ENCODE measurements around the gene TMEM208.

The TMEM208 gene

DNA sequence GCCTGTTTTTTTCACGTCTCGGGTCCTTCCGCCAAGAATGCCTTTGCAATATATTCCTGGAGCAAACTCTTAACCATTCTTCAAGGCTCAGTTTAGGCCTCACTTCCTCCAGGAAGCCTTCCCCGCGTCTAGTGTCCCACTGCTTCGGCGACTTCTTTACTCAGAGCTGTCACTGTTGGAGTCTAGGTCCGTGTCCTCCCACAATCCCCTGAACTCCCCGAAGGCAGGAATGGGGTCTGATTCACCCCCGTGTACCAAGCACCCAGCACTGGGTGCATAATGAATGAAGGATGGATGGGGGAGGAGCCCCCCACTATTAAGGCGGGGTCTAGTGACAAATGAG is 43.7 kb upstream of the TMEM208 start:
- no peak for DNase-seq (ENCODE audit: extremely low read depth, low read depth)
- TF ChIP-seq, protein P1, sequence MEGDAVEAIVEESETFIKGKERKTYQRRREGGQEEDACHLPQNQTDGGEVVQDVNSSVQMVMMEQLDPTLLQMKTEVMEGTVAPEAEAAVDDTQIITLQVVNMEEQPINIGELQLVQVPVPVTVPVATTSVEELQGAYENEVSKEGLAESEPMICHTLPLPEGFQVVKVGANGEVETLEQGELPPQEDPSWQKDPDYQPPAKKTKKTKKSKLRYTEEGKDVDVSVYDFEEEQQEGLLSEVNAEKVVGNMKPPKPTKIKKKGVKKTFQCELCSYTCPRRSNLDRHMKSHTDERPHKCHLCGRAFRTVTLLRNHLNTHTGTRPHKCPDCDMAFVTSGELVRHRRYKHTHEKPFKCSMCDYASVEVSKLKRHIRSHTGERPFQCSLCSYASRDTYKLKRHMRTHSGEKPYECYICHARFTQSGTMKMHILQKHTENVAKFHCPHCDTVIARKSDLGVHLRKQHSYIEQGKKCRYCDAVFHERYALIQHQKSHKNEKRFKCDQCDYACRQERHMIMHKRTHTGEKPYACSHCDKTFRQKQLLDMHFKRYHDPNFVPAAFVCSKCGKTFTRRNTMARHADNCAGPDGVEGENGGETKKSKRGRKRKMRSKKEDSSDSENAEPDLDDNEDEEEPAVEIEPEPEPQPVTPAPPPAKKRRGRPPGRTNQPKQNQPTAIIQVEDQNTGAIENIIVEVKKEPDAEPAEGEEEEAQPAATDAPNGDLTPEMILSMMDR (IDR thresholded peaks at IDR 0.05; ENCODE audit: low read depth, low read length): no peak

DNA sequence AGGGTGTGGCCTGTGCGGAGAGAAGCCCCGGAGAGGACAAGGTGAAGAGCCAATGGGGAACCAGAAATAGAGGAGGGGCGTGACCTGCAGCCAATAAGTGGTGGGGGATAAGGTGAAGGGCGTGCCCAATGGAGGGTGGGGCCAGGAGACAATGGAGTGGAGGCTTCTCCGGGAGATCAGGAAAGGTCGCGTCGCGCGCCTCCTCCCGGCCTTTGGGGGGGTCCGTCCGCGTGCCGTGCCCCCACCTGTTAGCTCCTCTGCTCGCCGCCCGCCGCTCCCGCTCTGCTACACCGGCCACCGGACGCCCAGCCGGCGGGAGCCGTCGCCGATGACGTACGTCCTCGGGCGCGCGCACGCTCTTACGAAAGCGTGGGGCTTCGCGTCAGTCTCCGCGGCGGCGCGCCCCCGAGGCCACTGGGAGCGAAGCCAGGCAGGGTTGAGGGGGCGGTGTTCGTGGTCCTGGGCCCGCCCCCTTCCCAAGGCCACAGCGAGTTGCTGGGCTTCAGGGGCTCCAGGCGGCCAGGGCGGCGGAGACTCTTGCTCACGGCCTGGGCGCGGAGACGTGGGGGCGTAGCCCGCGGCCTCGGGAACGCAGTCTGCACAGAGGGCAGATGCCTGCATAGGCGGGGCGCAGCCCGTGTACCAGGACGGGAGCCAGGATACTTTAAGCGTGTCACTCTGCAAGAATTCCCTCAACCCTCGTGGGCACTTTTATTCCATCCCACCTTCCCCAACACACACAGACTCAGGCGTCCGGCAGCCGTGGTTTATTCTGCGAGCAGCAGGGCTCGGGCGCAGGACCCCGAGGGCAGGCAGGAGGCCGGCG is 43.1 kb upstream of the TMEM208 start, which contains the start of gene MATCAP1:
TSS of gene MATCAP1 (minus strand) at position 337 of the 826 bp plus-strand sequence. CDS start 3,353 bp downstream, outside the sequence.
- DNase-seq (ENCODE audit: extremely low read depth, low read depth): peak; percentile 93
- TF ChIP-seq, protein P1 (IDR thresholded peaks at IDR 0.05; ENCODE audit: low read depth, low read length): no peak

DNA sequence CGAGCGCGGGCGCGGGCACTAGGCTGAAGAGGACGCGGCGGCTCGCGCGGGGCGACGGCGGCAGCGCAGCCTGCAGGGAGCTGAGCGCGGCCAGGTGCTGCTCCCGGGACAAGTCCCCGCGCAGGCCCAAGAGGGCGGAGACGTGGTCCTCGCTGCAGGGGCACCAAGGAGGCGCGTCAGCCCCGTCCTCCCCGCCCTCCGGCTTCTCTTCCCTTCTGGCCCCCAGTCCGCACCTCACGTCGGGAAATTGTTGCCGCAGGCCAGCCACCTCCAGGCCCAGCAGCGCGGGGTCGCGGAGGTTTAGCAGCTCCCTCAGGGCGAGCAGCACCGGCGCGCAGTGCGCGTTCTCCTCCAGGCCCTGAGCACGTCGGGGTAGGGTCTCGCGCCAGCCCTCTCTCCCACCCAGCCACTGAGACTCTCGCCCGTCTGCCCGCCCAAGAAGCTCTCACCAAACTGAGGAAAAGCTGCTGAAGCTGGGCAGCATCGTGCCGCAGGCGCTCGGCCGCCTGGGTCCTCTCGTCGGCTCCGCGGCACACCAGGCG is 42.4 kb upstream of the TMEM208 start:
- DNase-seq (ENCODE audit: extremely low read depth, low read depth): no peak
- TF ChIP-seq, protein P1 (IDR thresholded peaks at IDR 0.05; ENCODE audit: low read depth, low read length): no peak

DNA sequence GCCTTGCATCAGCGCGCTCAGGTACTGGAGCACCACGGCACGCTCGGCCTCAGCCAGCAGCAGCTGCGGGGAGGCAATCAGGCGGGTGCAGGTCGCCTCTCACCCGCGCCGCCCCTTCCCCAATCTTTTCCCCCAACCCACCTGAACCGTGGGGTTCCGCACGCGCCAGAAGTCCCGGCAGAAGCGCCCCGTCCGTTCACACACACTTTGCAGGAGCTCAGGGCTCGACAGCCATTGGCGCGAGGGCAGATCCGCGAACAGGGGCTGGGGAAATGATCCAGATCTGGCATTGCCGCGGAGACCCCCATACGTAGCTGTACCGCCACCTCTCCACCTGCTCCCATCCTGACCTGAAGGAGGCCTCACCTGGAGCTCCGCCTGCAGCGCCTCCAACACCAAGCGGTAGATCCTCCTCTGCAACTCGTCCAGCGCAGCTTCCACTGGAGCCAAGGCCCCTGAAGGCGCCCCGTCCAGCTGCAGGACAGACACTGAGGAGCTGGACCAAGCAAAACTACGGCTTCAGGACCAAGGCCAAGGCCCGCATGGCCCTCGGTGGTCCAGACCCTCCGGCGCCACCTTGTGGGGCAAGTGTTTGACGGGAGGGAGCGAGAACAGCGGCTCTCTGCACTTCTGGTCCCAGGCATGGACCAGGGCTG is 41.8 kb upstream of the TMEM208 start:
- DNase-seq (ENCODE audit: extremely low read depth, low read depth): peak; percentile 76

DNA sequence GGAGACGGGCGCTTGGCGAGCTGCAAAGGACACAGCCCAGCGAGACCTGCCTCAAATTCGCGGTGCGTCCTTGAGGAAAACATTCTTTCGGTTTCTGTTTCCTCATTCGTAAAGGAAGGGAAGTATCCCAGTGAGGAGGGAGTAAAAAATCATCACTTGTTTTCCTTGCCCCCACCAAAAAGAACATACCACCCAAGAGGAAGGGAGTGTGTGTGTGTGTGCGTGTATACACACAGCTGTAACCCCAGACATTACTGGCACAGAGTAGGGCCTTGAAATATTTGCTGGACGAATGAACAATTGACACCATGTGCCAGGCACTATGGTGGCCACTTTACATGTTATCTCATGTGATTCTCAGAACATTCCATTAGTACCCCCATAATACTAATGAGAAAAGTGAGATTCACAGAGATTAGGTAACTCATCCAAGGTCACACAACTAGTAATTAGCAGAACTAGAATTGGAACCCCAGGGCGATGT is 41.2 kb upstream of the TMEM208 start:
- DNase-seq (ENCODE audit: extremely low read depth, low read depth): no peak
- TF ChIP-seq, protein P1 (IDR thresholded peaks at IDR 0.05; ENCODE audit: low read depth, low read length): no peak

More for the DNA sequence above, 41.8 kb upstream of the TMEM208 start:
- TF ChIP-seq, protein P1 (IDR thresholded peaks at IDR 0.05; ENCODE audit: low read depth, low read length): peak; percentile 85

DNA sequence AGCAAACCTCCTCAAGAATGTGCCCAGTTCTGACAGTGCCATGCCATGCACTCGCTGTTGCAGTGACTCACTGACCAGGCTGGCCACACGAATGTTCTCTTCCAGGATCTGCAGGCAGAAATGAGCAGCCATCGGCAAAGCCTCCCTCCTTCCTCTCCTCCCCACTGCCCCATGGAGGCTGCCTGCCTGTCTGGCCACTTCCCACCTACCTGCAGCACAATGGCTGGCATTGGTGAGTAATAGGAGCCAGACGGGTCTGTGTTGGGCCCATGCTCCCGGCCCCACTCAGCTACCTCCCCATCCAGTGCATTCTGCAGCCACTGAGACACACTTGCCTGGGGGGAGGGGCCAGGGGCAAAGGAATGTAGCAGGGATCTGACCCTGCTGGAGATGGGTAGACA is 40.4 kb upstream of the TMEM208 start:
- TF ChIP-seq, protein P1 (IDR thresholded peaks at IDR 0.05; ENCODE audit: low read depth, low read length): no peak
- DNase-seq (ENCODE audit: extremely low read depth, low read depth): no peak

Data from AG09319 (cell line).